Measurements from ENCODE around the gene DCTN4.
A peak's percentile ranks its signal among the peaks of the same experiment; 100 is the strongest.
"Not testable (repeated sequence)": the region's sequence is repeated elsewhere in the genome, so short reads cannot be mapped to it uniquely, and the experiment has no call there.

Gene DCTN4

GRCh38 chr5:150758531-150759333 is at the start of gene DCTN4:
DCTN4 (minus strand) TSS chr5:150759017; CDS start chr5:150758993, 24 bp downstream.
- peak; percentile 89 for DNase-seq (ENCODE audit: low read depth)

GRCh38 chr5:150804388-150804787 is 45.6 kb upstream of the DCTN4 start:
- no peak for DNase-seq (ENCODE audit: low read depth)

GRCh38 chr5:150801117-150801927 is 42.5 kb upstream of the DCTN4 start:
- DNase-seq (ENCODE audit: low read depth): no peak

DNA sequence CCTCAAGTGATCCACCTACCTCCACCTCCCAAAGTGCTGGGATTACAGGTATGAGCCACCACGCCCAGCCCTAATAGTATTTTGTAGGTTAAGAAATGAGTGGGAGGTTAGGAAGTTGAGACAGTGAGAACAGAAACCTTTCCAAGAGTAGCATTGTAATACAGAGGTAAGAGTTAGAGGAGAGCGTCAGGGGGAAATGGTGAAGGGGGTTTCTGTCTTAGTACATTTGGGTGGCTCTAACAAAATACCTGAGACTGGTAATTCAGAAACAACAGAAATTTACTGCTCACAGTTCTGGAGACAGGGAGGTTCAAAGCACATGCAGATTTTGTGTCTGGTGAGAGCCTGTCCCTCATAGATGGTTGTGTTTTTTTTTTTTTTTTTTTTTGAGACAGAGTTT is 38.6 kb upstream of the DCTN4 start:
- DNase-seq (ENCODE audit: low read depth): no peak

GRCh38 chr5:150794927-150795326 is 36.1 kb upstream of the DCTN4 start:
- no peak for DNase-seq (ENCODE audit: low read depth)

GRCh38 chr5:150793423-150793888 is 34.6 kb upstream of the DCTN4 start:
- not testable (repeated sequence) for DNase-seq (ENCODE audit: low read depth)

DNA sequence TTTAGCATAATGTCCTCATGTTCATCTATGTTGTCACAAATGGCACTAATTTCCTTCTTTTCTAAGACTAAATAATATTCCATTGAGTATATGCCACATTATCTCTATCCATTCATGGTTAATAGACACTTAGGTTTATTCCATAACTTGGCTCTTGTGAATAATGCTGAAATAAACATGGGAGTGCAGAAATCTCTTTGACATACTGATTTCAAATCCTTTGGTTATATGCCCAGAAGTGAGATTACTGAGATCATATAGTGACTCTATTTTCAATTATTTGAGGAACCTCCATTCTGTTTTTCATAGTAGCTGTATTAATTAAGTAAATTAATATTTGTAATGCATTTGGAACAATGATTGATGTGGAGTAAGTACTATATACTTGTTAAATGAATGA is 32.7 kb upstream of the DCTN4 start:
- DNase-seq (ENCODE audit: low read depth): no peak

- no peak for DNase-seq (ENCODE audit: low read depth)
These were observed 31.3 kb upstream of the DCTN4 start for GRCh38 chr5:150789943-150790611.

GRCh38 chr5:150789450-150789849 is 30.6 kb upstream of the DCTN4 start:
- no peak for DNase-seq (ENCODE audit: low read depth)

DNA sequence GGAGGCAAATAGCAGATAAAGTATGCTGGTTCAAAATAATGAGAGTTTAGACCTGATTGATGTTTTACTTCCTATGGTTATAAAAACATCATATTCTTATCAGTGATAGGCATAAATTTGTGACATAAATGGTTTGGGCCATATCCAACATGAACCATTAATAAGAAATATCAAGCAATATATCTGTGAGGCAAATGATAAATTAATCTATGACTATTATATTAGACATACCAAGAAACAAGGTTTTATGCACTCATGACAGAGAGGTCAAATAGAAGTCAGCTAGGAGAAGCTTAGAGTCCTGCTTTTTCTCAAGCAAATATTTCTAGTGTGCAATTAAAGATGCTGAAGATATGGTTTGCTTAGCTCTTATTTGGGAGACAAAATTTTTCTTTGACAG is 30.2 kb upstream of the DCTN4 start:
- no peak for DNase-seq (ENCODE audit: low read depth)

DNA sequence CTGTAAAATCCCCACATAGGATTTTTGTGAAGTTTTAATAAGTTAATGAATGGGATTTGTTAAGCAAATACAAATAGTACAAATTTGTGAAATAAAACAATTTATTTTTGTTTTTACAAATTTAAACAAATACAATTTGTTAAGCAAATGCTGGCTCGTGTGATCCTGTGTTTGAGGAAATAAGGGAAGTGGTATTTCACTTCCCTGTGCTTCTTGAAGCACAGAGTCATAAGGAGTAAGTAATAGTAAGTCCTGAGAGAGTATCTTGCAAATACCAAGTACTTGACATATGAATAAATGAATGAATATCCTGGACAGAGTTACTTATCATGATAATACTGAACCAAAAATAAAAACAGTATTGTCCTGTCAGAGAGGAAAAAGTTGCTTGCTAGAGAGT is 28.8 kb upstream of the DCTN4 start:
- no peak for DNase-seq (ENCODE audit: low read depth)

DNA sequence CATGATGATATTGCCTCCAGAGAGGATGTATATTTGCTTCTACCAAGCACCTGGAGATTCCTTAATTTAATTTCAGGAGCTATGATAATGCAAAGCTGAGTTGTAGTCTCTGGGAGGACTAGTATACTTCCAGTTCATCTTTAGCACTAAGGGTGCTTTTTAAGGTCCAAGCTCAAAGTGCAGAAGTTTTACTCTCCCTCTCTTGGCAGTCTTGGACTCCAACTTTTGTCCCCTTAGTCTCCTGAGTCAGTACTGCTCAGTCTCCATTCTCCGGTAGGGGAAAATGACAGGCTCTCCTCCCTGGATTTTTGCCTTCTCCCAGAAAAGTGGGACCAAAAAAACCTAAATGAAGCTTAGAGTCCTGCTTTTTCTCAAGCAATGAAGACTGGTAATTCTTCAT is 28.1 kb upstream of the DCTN4 start:
- no peak for DNase-seq (ENCODE audit: low read depth)

- no peak for DNase-seq (ENCODE audit: low read depth)
These were observed 27.1 kb upstream of the DCTN4 start for GRCh38 chr5:150785950-150786349.

DNA sequence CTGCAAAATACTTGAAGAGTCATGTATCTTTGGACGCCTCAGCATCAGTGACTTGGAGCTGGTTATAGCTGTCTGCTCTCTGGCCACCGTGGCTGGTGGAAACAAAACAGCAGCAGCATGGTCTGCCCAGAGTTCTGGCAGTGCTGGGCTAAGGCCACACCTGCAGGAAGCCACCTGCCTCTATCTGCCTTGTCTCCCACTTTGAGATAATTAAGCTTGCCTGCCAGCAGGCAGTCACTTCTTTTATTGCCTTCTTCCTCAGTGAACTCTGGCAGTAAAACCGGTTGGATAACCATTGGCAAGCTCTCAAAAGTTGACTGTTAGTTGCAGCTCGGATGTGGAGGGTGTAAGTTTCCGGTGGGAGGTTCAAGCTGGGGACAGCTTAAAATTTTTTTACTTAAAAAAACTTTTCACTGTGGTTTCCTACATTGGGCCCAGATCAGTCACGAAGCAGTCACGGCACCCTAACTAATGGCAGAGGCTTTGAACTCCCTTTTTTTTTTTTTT is 24.7 kb upstream of the DCTN4 start:
- no peak for DNase-seq (ENCODE audit: low read depth)

DNA sequence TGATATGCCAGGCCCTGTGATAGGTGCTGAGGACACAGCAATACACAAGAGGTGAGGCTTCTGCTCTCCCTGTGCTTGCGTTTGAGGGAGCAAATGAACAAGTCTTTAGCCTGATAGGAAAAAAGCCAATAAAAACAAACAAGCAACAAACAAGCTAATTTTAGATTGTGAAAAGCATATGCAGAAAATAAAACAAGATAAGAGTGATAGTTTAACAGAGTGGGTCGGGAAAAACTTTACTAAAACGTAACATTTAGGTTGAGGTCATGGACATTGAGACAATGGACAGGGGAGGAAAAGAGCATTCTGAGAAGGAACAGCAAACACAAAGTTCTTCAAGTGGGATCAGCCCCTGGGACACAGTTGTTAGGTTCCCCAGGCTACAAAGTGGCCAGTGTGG is 24.0 kb upstream of the DCTN4 start:
- DNase-seq (ENCODE audit: low read depth): no peak

DNA sequence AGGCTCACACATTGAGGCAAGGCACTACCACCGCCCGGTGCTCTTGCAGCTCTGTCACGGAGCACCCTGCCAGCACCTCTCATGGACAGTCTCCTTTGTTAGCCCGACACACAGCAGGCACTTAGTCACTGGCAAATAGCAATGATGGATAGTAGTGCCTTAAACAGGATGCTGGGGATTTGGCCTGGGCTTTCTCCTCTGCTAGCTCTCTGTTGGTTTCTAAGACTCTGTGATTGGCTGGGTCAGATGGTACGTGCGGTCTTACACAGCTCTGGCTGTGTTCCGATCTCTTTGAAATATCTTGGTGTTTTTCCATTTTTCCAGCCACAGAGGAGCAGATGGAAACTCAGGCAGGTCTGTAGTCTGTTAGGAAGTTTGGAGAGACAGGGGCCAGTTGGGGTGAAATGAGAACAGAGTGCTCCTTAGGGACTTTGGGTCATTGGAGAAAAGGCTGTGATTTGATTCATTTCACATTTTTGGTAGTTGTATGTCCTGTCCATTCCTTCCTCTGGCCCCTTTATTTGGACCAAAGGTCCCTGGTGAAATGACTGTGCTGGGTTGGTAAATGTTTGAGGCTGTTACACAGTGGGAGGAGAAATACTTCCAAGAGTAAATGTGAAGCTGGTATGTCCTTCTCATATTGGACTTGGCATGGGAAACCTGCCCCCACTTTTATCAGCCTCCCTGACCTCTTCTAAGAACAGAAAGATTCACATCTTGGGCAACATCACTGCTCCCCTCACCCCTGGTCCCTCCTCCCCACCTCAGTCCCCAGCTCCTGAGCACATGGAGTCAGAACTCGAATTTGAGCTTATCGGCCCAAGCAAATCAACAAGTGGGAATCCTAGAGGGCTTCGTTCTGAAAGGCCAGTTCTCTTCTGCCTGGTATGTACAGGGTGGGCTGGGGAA is 23.1 kb upstream of the DCTN4 start:
- DNase-seq (ENCODE audit: low read depth): no peak

GRCh38 chr5:150780816-150781221 is 22.0 kb upstream of the DCTN4 start:
- no peak for DNase-seq (ENCODE audit: low read depth)

- DNase-seq (ENCODE audit: low read depth): no peak
These were observed 21.4 kb upstream of the DCTN4 start for GRCh38 chr5:150780187-150780692.

DNA sequence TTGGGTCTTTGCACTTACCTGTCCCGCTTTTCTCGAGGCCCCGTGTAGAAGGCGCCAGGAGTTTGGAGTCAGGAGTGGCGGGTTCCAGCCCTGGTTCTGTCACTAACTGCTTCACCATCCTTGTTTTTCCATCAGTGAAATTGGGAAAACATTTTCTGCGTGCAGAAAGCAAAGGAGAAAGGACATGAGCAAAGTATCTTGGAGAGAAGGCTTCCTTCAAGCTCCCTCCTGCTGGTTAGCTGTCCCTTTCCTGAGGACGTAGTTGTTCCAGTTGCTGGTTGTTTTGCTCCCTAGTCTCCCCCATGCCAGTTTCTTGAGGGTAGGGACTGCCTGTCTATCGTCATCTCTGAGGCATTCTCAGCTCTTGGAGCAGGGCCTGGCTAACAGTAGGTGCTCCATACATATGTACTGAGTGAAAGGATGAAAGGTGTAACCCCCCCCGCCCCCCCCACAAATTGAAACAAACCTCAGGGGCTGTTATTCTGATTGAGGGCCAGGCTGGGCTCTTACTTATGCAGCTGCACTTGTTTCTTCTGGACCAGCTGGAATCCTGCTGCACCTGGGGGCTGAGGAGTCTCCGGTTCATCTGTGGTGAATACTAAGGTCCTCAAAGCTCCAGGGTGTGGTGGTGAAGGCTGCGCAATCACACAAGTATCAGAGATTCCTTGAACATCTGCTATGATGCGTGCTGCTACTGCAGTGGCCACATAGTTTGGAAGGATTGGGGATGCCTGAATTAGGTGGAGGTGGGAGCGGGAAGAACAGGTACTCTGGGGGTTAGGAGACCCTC is 20.8 kb upstream of the DCTN4 start:
- DNase-seq (ENCODE audit: low read depth): no peak

All from CMK (cell line).